ENCODE measurements around the gene KLRC1.
"Not testable (repeated sequence)": the region's sequence is repeated elsewhere in the genome, so short reads cannot be mapped to it uniquely, and the experiment has no call there.

Gene KLRC1

DNA sequence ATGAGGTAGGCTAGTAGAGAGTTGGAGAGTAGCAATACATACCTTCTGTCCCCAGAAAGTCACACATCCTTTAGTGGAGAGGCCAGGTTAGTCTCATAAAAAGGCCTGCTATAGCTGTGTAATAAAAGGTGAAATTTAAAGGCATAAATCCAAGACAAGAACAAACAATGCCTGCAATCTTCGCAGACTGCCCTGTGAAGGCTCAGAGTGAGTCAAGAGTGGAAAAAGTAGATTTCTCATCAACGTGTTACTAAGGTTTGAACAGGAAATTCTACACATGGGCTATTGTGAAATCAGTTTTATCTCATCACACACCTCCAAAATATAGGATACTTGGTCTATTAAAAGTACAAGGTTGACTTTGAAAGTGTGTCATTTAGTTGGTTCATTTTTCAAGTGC is at the start of gene KLRC1:
Gene KLRC1, minus strand, starts transcription at position 222 of the 400 bp plus-strand sequence. CDS start 2,221 bp downstream, outside the sequence.
- DNase-seq (ENCODE audit: low read depth in 2 of 2, low spot score in 1 of 2) = no peak

DNA sequence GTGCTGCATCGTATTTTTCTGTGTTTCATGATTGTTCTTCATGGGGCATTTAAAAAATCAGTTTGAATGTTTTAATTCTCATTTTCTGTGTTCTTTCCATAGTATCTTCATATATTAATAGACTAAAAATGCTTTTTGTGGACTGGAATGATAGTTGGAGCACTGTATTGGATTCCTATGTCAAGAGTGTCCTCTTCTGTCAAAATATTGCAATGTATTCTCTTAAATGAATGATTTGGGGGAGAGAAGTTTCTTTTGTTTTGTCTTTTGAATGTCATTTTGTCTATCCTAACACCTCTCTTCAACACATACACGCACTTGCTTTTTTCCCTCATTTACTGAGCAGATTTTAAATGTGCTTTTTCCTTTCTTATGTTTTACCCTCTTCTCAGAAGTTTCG is 47.9 kb upstream of the KLRC1 start:
- no peak for DNase-seq (ENCODE audit: low read depth in 2 of 2, low spot score in 1 of 2)

DNA sequence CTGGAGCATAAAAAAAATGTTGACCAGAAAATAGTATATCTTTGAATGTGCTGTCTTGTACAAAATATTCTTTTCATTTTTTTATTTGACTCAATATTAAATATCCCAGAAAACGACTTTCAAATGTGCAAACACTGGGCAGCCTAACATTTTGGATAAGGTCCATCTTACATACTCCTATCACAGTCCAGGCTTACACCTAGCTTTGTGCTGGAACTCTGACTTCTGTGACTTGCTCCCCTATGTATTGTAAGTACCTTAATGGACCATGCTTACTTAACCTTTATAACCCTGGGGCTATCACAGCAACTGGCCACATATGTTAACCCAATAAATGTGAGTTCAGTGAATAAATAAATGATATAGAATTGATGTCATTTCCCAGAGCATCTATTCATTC is 44.9 kb upstream of the KLRC1 start:
- no peak for DNase-seq (ENCODE audit: low read depth in 2 of 2, low spot score in 1 of 2)

DNA sequence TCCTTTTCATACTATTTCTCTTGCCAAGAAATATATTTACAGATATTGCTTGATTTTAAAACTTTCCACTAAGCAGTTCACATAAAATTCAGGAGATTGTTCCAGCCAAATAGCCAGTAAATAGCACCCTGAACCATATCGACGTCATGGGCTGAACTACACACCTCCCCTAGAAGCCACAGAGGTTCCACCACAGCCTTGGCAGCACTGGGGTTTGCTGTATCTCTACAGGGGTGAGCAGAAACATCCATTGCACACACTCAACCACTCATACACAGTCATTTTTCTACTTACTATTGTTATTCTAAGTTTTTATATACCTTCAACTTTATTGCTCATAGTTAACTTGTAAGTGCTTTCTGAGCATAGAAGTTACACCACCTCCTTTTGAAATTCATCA is 44.4 kb upstream of the KLRC1 start:
- peak; percentile 48 to 58 for DNase-seq (ENCODE audit: low read depth in 2 of 2, low spot score in 1 of 2)

DNA sequence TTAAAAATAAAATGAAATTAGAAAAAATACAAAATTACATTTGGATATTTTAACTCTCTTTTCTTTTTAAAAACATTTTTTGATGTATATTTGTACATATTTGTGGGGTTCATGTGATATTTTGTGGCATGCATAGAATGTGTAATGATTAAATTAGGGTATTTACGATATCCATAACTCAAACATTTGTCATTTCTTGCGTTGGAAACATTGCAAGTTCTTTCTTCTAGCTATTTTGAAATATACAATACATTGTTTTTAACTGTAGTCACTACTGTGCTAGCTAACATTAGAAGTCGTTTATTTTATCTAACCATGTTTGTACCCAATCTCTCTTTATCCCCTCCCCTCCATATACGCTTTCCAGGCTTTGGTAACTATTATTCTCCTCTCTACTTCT is 38.6 kb upstream of the KLRC1 start:
- no peak for DNase-seq (ENCODE audit: low read depth in 2 of 2, low spot score in 1 of 2)

DNA sequence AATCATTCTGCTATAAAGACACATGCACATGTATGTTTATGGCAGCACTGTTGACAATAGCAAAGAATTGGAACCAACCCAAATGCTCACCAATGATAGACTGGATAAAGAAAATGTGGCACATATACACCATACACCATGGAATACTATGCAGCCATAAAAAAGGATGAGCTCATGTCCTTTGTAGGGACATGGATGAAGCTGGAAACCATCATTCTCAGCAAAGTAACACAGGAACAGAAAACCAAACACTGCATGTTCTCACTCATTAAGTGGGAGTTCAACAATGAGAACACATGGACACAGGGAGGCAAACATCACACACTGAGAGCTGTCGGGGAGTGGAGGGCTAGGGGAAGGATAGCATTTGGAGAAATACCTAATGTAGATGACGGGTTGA is 34.2 kb upstream of the KLRC1 start:
- not testable (repeated sequence) for DNase-seq (ENCODE audit: low read depth in 2 of 2, low spot score in 1 of 2)

DNA sequence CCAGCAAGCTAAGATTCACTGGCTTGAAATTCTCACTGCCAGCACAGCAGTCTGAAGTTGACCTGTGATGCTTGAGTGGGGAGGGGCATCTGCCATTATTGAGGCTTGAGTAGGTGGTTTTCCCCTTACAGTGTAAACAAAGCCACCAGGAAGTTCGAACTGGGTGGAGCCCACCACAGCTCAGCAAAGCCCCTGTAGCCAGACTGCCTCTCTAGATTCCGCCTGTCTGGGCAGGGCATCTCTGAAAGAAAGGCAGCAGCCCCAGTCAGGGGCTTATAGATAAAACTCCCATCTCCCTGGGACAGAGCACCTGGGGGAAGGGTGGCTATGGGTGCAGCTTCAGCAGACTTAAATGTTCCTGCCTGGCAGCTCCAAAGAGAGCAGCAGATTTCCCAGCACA is 28.7 kb upstream of the KLRC1 start:
- not testable (repeated sequence) for DNase-seq (ENCODE audit: low read depth in 2 of 2, low spot score in 1 of 2)

DNA sequence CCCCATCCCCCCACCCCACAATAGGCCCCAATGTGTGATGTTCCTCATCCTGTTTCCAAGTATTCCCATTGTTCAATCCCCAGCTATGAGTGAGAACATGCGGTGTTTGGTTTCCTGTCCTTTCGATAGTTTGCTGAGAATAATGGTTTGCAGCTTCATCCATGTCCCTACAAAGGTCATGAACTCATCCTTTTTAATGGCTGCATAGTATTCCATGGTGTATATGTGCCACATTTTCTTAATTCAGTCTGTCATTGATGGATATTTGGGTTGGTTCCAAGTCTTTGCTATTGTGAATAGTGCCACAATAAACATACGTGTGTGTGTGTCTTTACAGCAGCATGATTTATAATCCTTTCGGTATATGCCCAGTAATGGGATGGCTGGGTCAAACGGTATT is 19.6 kb upstream of the KLRC1 start:
- DNase-seq (ENCODE audit: low read depth in 2 of 2, low spot score in 1 of 2) = not testable (repeated sequence)

DNA sequence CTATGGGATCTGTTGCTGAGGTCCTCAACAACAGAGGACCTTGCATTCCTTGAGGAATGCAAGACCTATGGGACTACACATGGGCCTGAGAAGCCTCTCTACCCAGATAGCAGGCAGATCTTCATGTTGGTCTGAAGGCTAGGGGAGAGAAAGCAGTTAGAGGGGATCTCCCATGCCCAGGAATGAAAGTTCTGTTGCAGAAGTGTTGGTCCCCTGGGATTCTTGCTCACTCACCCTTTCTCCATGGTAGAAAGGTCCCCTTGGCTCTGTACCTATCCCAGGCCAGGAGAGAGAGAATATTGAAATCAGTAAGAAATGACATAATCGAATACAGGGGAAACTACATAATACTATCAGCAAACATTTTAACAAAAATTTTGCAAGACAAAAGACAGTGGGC is 16.5 kb upstream of the KLRC1 start:
- DNase-seq (ENCODE audit: low read depth in 2 of 2, low spot score in 1 of 2) = no peak

DNA sequence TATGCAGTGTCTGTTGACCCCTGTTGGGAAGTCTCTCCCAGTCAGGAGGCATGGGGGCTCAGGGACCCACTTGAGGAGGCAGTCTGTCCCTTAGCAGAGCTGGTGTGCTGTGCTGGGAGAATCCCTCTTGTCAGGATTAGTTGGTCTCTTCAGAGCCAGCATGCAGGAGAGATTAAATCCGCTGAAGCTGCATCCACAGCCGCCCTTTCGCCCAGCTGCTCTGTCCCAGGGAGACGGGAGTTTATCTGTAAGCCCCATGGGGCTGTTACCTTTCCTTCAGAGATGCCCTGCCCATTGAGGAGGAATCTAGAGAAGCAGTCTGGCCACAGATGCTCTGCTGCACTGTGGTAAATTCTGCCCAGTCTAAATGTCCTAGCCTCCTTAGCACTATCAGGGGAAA is 13.1 kb upstream of the KLRC1 start:
- no peak for DNase-seq (ENCODE audit: low read depth in 2 of 2, low spot score in 1 of 2)

DNA sequence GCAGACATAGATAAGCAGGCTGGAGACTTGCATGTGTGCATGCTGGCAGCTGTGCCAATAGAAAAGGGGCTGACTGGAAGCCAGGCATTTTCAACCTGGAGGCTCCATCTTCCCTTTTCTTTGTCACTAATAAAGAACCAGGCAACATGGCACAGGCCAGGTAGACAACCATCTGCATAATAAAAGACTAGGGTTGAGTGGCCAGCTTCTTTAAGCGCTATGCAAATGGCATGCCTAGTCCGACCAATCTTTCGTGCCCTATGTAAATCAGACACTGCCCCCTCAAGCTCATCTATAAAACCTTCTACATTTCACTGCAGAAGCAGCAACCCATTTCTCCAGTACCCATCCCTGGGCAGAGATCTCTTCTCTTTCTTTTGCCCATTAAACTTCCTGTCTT is 4.6 kb upstream of the KLRC1 start:
- DNase-seq (ENCODE audit: low read depth in 2 of 2, low spot score in 1 of 2) = no peak

DNA sequence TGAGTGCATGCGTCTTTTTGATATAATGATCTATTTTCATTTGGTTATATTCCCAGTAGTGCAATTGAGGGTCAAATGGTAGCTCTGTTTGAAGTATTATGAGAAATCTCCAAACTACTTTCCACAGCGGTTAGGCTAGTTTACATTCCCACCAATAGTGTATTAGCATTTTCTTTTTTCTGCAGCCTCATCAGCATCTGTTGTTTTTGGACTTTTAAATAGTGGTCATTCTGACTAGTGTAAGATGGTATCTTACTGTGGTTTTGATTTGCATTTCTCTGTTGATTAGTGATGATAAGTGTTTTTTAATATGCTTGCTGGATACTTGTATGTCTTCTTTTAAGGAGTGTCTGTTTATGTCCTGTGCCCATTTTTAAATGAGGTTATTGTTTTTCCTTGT is 3.7 kb upstream of the KLRC1 start:
- no peak for DNase-seq (ENCODE audit: low read depth in 2 of 2, low spot score in 1 of 2)

DNA sequence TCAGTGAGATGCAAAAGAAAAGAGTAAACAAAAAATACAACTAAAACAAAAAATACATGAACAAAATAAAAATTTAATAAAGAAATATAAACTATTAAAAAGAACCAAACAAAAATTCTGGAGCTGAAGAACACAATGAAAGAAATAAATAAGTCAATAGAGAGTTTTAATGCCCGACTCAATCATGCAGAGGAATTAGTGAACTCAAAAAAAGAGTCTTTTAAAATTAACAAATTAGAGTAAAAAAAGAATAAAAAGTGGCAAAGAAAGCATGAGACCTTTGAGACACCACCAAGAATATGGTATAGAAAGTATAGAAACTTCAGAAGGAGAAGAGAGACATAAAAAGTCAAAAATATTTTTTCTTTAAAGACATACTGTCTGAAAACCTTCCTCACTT is 2.6 kb upstream of the KLRC1 start:
- DNase-seq (ENCODE audit: low read depth in 2 of 2, low spot score in 1 of 2) = no peak

DNA sequence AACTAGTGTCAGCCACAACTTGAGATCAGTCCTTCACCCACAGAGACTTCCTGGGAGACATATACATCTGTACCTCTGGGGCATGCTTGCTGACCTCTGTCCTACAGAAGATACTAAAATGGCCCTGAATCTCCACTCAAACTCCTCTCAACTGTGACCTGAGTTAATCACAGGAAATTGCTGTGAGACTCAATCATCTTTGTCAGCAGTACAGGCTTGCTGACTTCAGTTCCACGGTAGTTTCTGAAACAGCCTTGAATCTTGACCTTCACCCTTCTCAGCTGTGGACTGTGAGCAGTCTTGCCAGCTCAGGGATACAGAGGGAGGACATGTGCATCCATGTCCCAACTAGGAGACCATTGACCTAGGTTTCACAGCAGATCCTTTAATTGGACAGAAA is 1.4 kb upstream of the KLRC1 start:
- no peak for DNase-seq (ENCODE audit: low read depth in 2 of 2, low spot score in 1 of 2)

DNA sequence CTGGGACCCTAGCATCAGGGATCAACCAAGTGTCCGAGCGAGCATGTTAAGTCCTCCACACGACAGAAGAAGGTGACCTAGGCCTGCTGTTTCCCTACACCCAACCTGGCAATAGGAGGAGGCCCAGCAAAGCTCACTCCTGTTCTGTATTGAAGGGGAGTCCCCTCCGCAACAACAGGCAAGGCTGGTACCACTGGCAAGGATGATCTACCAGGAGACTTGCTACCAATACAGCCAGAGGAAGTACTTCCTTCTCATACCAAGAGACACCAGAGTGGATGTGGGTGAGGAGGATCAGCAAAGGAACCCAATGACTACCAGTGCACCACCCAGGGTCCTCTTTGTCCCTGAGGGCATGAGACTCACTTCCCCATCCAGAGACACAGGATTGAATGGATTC is 4.9 kb downstream of the KLRC1 start:
- no peak for DNase-seq (ENCODE audit: low read depth in 2 of 2, low spot score in 1 of 2)

DNA sequence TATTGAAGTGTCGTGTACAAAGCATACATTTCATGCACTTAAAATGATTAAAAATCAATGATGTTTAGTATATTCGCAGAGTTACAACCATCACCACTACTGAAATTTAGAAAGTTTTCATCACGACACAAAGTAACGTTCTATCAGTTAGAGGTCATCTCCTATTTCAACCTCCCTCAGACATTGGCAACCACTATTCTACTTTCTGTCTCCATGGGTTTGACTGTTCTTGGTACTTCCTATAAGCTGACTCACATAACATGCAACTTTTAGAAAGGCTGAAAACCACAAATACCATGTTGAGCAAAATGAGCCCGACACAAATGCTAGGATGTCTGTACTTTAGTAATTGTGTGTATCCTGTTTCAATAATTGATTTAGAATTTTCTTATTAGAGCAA is 7.1 kb downstream of the KLRC1 start:
- not testable (repeated sequence) for DNase-seq (ENCODE audit: low read depth in 2 of 2, low spot score in 1 of 2)

DNA sequence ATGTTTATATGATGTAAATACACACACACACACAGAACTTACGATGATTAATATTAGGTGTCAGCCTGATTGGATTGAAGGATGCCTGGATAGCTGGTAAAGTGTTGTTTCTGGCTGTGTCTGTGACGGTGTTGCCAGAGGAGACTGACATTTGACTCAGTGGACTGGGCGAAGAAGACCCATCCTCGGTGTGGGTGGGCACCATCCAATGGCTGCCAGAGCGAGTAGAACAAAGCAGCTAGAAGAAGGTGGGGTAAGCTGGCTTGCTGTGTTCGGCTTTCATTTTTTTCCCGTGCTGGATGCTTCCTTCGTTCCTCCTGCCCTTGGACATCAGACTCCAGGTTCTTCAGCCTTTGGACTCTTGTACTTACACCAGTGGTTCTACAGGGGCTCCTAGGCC is 12.0 kb downstream of the KLRC1 start:
- not testable (repeated sequence) for DNase-seq (ENCODE audit: low read depth in 2 of 2, low spot score in 1 of 2)

DNA sequence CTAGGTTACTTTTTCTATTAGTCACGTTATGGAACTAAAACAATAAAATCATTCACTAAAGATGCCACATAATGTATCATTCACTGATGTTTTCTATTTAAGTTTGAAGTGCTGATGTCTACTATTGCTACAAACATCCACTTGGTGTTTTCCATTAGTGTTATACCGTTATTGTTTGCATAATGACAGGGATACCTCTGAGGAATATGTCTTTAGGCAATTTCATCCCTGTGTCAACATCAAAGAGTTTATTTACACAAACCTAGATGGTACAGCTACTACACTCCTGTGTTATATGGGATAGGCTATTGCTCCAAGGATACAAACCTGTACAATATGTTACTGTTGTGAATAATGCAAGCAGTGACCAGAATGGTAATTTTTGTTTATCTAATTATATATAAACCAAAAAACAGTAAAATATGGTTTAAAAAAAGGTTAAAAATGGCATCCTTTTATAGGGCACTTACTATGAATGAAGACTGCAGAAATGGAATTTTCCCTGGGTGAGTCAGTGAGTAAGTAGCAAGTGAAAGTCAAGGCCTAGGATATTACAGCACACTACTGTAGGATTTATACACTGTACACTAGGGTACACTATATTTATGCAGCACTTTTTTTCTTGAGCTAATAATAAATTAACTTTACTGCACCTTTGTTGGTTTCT is 13.4 kb downstream of the KLRC1 start:
- not testable (repeated sequence) for DNase-seq (ENCODE audit: low read depth in 2 of 2, low spot score in 1 of 2)

DNA sequence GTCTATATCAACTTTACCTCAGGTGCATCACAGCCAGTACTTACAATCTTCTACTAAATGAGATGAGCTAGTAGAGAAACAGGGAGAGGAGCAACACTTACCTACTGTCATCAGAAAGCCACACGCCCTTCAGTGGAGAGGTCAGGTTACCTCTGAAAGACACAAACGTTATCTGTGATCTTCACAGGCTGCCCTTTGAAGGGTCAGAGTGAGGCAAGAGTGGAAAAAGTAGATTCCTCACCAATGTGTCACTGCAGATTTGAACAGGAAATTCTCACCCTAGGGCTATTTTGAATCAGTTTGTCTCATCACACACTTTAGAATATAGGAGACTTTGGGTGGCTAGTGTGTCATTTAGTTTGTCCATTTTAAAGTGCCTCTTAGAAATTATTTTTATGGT is 15.6 kb downstream of the KLRC1 start:
- not testable (repeated sequence) for DNase-seq (ENCODE audit: low read depth in 2 of 2, low spot score in 1 of 2)

DNA sequence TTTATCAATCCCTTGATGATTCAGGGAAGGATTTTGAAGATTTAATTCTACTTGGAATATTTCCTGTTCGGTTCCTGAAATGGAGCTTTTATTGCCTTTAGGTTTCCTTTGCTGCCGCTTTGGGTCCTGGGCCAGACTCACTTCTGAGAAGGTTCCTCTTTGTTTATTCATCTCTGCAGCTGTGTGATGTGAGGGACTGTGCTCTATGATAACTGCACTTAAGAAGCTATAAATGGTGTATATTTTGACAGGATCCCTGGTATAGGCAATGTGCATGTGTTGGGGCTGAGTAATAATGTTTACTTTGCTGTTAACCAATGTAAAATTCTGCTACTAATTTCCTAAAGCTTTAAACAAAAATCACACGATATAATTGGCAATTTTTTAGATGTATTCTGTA is 17.4 kb downstream of the KLRC1 start, which contains the start of gene KLRC2:
Gene KLRC2, minus strand, starts transcription at position 195 of the 400 bp plus-strand sequence. Its CDS starts 24 bp downstream, at position 171.
- DNase-seq (ENCODE audit: low read depth in 2 of 2, low spot score in 1 of 2) = not testable (repeated sequence)

DNA sequence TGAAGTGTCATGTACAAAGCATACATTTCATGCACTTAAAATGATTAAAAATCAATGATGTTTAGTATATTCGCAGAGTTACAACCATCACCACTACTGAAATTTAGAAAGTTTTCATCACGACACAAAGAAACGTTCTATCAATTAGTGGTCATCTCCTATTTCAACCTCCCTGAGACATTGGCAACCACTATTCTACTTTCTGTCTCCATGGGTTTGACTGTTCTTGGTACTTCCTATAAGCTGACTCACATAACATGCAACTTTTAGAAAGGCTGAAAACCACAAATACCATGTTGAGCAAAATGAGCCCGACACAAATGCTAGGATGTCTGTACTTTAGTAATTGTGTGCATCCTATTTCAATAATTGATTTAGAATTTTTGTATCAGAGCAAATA is 22.6 kb downstream of the KLRC1 start:
- not testable (repeated sequence) for DNase-seq (ENCODE audit: low read depth in 2 of 2, low spot score in 1 of 2)

DNA sequence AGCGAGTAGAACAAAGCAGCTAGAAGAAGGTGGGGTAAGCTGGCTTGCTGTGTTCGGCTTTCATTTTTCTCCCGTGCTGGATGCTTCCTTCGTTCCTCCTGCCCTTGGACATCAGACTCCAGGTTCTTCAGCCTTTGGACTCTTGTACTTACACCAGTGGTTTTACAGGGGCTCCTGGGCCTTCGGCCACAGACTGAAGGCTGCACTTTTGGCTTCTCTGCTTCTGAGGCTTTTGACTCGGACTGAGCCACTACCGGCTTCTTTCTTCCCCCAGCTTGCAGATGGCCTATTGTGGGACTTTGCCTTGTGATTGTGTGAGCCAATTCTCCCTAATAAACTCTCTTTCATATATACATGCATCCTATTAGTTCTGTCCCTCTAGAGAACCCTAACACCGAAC is 27.2 kb downstream of the KLRC1 start:
- not testable (repeated sequence) for DNase-seq (ENCODE audit: low read depth in 2 of 2, low spot score in 1 of 2)

DNA sequence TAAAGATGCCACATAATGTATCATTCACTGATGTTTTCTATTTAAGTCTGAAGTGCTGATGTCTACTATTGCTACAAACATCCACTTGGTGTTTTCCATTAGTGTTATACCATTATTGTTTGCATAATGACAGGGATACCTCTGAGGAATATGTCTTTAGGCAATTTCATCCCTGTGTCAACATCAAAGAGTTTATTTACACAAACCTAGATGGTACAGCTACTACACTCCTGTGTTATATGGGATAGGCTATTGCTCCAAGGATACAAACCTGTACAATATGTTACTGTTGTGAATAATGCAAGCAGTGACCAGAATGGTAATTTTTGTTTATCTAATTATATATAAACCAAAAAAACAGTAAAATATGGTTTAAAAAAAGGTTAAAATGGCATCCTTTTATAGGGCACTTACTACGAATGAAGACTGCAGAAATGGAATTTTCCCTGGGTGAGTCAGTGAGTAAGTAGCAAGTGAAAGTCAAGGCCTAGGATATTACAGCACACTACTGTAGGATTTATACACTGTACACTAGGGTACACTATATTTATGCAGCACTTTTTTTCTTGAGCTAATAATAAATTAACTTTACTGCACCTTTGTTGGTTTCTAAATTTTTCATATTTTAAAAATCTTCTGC is 28.8 kb downstream of the KLRC1 start:
- DNase-seq (ENCODE audit: low read depth in 2 of 2, low spot score in 1 of 2) = not testable (repeated sequence)

Data from stimulated activated CD8-positive, alpha-beta memory T cell treated with anti-CD3 and anti-CD28 coated beads, Interleukin-4, amount 100 ng/mL, for 4 hours (primary cell).